Smooth muscle cell (in vitro differentiated cells): ENCODE results near the gene RAB11A. TPM values are rescaled to one million over a fixed set of nuclear protein-coding genes. Genes with fewer than 3 reads are reported as not detected.

ENCODE experiments used
- DNase-seq: peaks from one replicate; lab custom pipeline; 2025; ENCODE audit not compliant: unreplicated experiment; lab: John Stamatoyannopoulos, UW
- H2AFZ ChIP-seq: fragments of 200-600 bp; sonication (generic); 2 replicates; pipeline ENCODE4 v1.6.0; 2016; ENCODE audit warnings: antibody characterized with exemption, low read depth, mild to moderate bottlenecking
- H3F3A ChIP-seq: fragments of 200-600 bp; sonication (generic); 2 replicates; pipeline ENCODE4 v1.6.0; 2017; ENCODE audit warnings: antibody characterized with exemption, low read depth
- H3K27ac ChIP-seq: fragments of 200-600 bp; sonication (generic); 2 replicates; pipeline ENCODE4 v1.5.1; 2016; ENCODE audit warnings: low read depth, mild to moderate bottlenecking
- H3K27me3 ChIP-seq: fragments of 200-600 bp; sonication (generic); 2 replicates; pipeline ENCODE4 v1.6.1; 2016; ENCODE audit warnings: low read depth, mild to moderate bottlenecking
- H3K36me3 ChIP-seq: fragments of 200-600 bp; sonication (generic); 2 replicates; pipeline ENCODE4 v1.5.1; 2016; ENCODE audit warnings: low read depth
- H3K4me1 ChIP-seq: fragments of 200-600 bp; sonication (generic); 2 replicates; pipeline ENCODE4 v1.5.1; 2016; ENCODE audit warnings: low read depth
- H3K4me2 ChIP-seq: fragments of 200-600 bp; sonication (generic); 2 replicates; pipeline ENCODE4 v1.6.0; 2016; ENCODE audit warnings: mild to moderate bottlenecking
- H3K4me3 ChIP-seq: fragments of 200-600 bp; sonication (generic); 2 replicates; pipeline ENCODE4 v1.5.1; 2016; ENCODE audit warnings: mild to moderate bottlenecking
- H3K79me2 ChIP-seq: fragments of 200-600 bp; sonication (generic); 2 replicates; pipeline ENCODE4 v1.6.0; 2016; ENCODE audit warnings: low read depth, mild to moderate bottlenecking
- H3K9ac ChIP-seq: fragments of 200-600 bp; sonication (generic); 2 replicates; pipeline ENCODE4 v1.6.0; 2016; ENCODE audit warnings: low read depth
- H3K9me3 ChIP-seq: fragments of 200-600 bp; sonication (generic); replicated peaks from 2 replicates; pipeline ENCODE4 v1.5.1; 2016; ENCODE audit warnings: low read depth
- H4K20me1 ChIP-seq: fragments of 200-600 bp; sonication (generic); 2 replicates; pipeline ENCODE4 v1.6.0; 2016; ENCODE audit warnings: low read depth
- WGBS: methylation state at CpG from one replicate; pipeline ENCODE4 v1.1.7; 2016; ENCODE audit warnings: low lambda C conversion rate; 5-methylcytosine and 5-hydroxymethylcytosine counted together
- polyA plus RNA-seq: library from polyadenylated mRNA; unstranded; fragments of >200 nt; fragmentation: Nextera tagmentation; extraction: Ambion mirVana; gene quantifications from 2 replicates; pipeline ENCODE4 v1.2.1, GENCODE V29; 2016
- total RNA-seq: library from RNA; depleted of rRNA; stranded (reverse); fragments of >200 nt; gene quantifications from 2 replicates; pipeline ENCODE4 v1.2.3, GENCODE V29; 2014
- TF ChIP-seq, protein P1 (sequence below): fragments of 200-600 bp; sonication (generic); IDR thresholded peaks from 2 replicates; pipeline ENCODE4 v1.5.1; 2017; ENCODE audit warnings: borderline replicate concordance, mild to moderate bottlenecking, antibody characterized with exemption; ENCODE audit not compliant: insufficient read depth, poor library complexity, severe bottlenecking

Gene RAB11A
- total and polyA plus RNA-seq, 2 experiments from 2014 or later: 206 to 300 TPM

GRCh38 chr15:65926899-65927298 is 57.6 kb downstream of the RAB11A start:
- H4K20me1 ChIP-seq: no peaks in the 10 kb centered on the region
- no peak for DNase-seq
- no peaks in the 10 kb centered on the region for H3K4me1 ChIP-seq
- no peaks in the 10 kb centered on the region for H3K27me3 ChIP-seq
- H3K4me2 ChIP-seq: no peak overlapping the region
- no peaks in the 10 kb centered on the region for H3K9me3 ChIP-seq
- no peak overlapping the region for H3K9ac ChIP-seq
- H3K79me2 ChIP-seq: no peaks in the 10 kb centered on the region
- WGBS: 39% methylated on average over 1 of the region's 1 CpG
- TF ChIP-seq, protein P1, sequence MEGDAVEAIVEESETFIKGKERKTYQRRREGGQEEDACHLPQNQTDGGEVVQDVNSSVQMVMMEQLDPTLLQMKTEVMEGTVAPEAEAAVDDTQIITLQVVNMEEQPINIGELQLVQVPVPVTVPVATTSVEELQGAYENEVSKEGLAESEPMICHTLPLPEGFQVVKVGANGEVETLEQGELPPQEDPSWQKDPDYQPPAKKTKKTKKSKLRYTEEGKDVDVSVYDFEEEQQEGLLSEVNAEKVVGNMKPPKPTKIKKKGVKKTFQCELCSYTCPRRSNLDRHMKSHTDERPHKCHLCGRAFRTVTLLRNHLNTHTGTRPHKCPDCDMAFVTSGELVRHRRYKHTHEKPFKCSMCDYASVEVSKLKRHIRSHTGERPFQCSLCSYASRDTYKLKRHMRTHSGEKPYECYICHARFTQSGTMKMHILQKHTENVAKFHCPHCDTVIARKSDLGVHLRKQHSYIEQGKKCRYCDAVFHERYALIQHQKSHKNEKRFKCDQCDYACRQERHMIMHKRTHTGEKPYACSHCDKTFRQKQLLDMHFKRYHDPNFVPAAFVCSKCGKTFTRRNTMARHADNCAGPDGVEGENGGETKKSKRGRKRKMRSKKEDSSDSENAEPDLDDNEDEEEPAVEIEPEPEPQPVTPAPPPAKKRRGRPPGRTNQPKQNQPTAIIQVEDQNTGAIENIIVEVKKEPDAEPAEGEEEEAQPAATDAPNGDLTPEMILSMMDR: no peak
- no peak overlapping the region for H3K4me3 ChIP-seq
- no peaks in the 10 kb centered on the region for H3F3A ChIP-seq
- no peaks in the 10 kb centered on the region for H3K36me3 ChIP-seq
- no peak overlapping the region for H3K27ac ChIP-seq
- H2AFZ ChIP-seq: no peak overlapping the region

GRCh38 chr15:65927545-65927944 is 58.3 kb downstream of the RAB11A start:
- TF ChIP-seq, protein P1: peak; percentile 21
- H4K20me1 ChIP-seq: no peaks in the 10 kb centered on the region
- no peaks in the 10 kb centered on the region for H3K4me1 ChIP-seq
- no peaks in the 10 kb centered on the region for H3K9me3 ChIP-seq
- no peak overlapping the region for H3K9ac ChIP-seq
- 82% methylated on average over 2 of the region's 2 CpGs for WGBS
- no peak overlapping the region for H3K4me2 ChIP-seq
- H3K4me3 ChIP-seq: no peak overlapping the region
- no peaks in the 10 kb centered on the region for H3F3A ChIP-seq
- no peaks in the 10 kb centered on the region for H3K36me3 ChIP-seq
- no peaks in the 10 kb centered on the region for H3K27me3 ChIP-seq
- H3K27ac ChIP-seq: no peak overlapping the region
- DNase-seq: no peak
- no peaks in the 10 kb centered on the region for H3K79me2 ChIP-seq
- H2AFZ ChIP-seq: no peak overlapping the region

DNA sequence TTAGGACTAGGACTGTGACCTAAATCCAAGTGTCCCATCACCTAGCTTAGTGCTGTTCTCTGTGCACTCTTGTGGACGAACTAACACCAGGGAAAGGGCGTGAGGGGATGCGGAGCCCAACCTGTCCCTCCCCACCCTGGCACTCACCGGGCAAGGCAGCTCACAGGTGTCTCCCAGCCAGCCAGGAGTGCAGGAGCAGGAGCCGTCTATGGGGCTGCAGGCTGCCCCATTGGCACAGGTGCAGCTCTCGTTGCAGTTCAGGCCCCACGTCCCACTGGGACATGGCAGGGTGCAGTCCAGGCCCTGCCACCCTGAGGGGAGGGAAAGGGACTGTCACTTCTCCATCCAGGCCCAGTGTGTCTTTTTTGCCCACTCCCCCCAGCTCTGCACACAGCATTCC is 60.3 kb downstream of the RAB11A start:
- H3K27me3 ChIP-seq: no peaks in the 10 kb centered on the region
- WGBS: 89% methylated on average over 7 of the region's 7 CpGs
- no peak overlapping the region for H2AFZ ChIP-seq
- no peaks in the 10 kb centered on the region for H4K20me1 ChIP-seq
- H3K9me3 ChIP-seq: no peaks in the 10 kb centered on the region
- H3K79me2 ChIP-seq: no peaks in the 10 kb centered on the region
- H3K9ac ChIP-seq: no peak overlapping the region
- H3K36me3 ChIP-seq: no peaks in the 10 kb centered on the region
- no peaks in the 10 kb centered on the region for H3F3A ChIP-seq
- no peaks in the 10 kb centered on the region for H3K4me1 ChIP-seq
- no peak for DNase-seq
- no peak overlapping the region for H3K4me2 ChIP-seq
- H3K27ac ChIP-seq: no peak overlapping the region
- no peak overlapping the region for H3K4me3 ChIP-seq
- TF ChIP-seq, protein P1: no peak

DNA sequence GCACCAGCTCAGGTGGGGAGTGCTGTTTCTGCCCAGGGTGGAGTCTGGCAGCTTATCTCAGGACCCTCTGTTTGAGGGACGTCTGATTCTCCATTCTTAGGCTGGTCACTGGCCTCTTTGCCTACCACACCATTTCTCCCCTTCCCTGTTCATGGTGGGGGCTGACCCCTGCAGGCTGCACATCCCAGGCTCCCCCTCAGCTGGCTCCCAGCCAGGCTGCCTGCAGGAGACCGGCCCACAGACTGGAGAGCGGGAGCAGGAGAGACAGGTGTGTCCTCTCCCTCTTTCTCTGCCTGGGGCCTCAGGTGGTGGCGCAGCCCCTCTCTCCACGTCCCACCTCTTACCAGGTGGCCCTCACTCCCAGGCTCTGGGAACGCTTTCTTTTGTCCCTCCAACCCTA is 60.8 kb downstream of the RAB11A start:
- no peak overlapping the region for H3K27ac ChIP-seq
- H3K4me1 ChIP-seq: no peaks in the 10 kb centered on the region
- no peaks in the 10 kb centered on the region for H3K79me2 ChIP-seq
- no peaks in the 10 kb centered on the region for H4K20me1 ChIP-seq
- H3K9me3 ChIP-seq: no peaks in the 10 kb centered on the region
- no peak overlapping the region for H3K9ac ChIP-seq
- H3K4me3 ChIP-seq: no peak overlapping the region
- no peak overlapping the region for H2AFZ ChIP-seq
- H3F3A ChIP-seq: no peaks in the 10 kb centered on the region
- no peaks in the 10 kb centered on the region for H3K36me3 ChIP-seq
- TF ChIP-seq, protein P1: no peak
- no peaks in the 10 kb centered on the region for H3K27me3 ChIP-seq
- 92% methylated on average over 6 of the region's 6 CpGs for WGBS
- no peak for DNase-seq
- H3K4me2 ChIP-seq: no peak overlapping the region
